Activated T-cell treated with anti-CD3 and anti-CD28 coated beads, Interleukin-2, amount 50 U/mL, for 24 hours (primary cell): ENCODE measurements around the gene ANKRD33B.

Experiments used
- DNase-seq: peaks from one replicate; pipeline ENCODE4 v3.0.0-alpha.2; 2020
- H3K27ac Mint-ChIP-seq: 2 replicates; pipeline ENCODE4 v1.8.0; 2020; ENCODE audit warnings: mild to moderate bottlenecking, mixed read lengths
- H3K27me3 Mint-ChIP-seq: 2 replicates; pipeline ENCODE4 v1.8.0; 2020; ENCODE audit warnings: mixed read lengths
- H3K36me3 Mint-ChIP-seq: 2 replicates; pipeline ENCODE4 v1.8.0; 2020; ENCODE audit warnings: low read depth, mixed read lengths
- H3K4me1 Mint-ChIP-seq: 2 replicates; pipeline ENCODE4 v1.8.0; 2020; ENCODE audit warnings: low read depth, mixed read lengths
- H3K4me3 Mint-ChIP-seq: 2 replicates; pipeline ENCODE4 v1.8.0; 2020; ENCODE audit warnings: mild to moderate bottlenecking, moderate library complexity, mixed read lengths
- H3K9me3 Mint-ChIP-seq: 2 replicates; pipeline ENCODE4 v1.8.0; 2020; ENCODE audit warnings: mixed read lengths

The ANKRD33B gene

DNA sequence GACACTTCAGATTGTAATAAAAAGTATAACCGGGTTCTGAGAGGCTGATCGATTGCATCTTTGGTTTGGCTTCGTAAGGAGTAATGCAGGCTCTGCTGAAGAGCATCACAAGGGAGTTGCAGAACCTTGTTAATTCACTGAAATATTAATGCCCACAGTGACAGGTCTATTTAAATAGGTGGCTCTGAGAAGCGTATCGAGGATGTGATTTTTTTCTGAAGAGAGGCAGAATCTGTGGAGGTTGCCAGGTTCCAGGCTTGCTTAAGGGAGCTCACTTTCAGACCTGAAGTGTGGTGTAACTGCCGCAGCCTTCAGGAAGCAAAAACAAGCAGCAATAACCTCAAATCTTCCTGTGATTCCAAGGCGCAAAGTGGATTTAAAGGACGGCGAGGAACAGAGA is 80.3 kb downstream of the ANKRD33B start:
- no peak for DNase-seq
- peaks cover 15% of the 10 kb centered on the region for H3K4me1 Mint-ChIP-seq
- no peak overlapping the region for H3K4me3 Mint-ChIP-seq
- no peaks in the 10 kb centered on the region for H3K36me3 Mint-ChIP-seq
- H3K27ac Mint-ChIP-seq, result no peak overlapping the region
- no peaks in the 10 kb centered on the region for H3K27me3 Mint-ChIP-seq
- H3K9me3 Mint-ChIP-seq, result no peaks in the 10 kb centered on the region

DNA sequence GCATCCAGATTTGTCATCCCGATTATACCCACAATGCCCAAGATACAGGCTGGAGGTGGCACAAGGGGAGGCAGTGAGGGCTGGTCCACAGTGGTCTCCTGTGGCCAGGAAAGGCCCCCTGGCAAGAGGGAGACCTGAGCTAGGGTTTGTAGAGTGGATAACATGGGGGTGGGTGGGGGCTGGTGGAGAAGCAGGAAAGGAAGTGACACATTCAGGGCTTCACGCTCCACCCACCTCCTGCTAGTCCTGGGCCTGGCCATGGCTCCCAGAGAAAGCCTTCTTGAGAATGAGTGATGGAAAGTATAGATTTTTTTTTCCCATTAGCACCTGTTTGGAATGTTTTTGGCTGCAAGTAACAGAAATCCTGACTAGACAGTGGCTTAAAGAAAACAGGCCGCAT is 81.3 kb downstream of the ANKRD33B start:
- Mint-ChIP-seq H3K36me3 (no peaks in the 10 kb centered on the region), H3K4me3 (no peak overlapping the region), H3K9me3 (no peaks in the 10 kb centered on the region), H3K27me3 (no peaks in the 10 kb centered on the region), H3K4me1 (peaks cover 15% of the 10 kb centered on the region), H3K27ac (no peak overlapping the region)
- peak; percentile 20 for DNase-seq

DNA sequence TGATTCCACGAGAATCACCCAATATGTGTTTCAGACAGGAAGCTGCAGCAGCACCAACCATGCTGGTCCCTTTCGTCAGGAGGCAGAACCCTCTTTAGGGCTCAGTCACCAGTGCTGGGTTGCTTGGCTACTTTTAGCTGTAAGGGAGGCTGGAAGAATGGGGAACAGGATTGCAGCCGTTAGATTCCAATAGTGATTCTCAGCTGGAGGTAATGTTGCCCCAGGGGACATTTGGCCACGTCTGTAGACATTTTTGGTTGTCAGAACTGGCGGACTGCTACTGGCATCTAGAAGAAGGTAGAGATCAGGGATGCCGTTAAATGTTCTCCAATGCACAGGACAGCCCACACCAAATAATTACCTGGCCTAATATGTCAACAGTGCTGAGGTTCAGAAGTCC is 81.8 kb downstream of the ANKRD33B start:
- H3K27me3 Mint-ChIP-seq, result no peaks in the 10 kb centered on the region
- H3K4me3 Mint-ChIP-seq, result no peak overlapping the region
- peaks cover 15% of the 10 kb centered on the region for H3K4me1 Mint-ChIP-seq
- DNase-seq, result no peak
- H3K27ac Mint-ChIP-seq, result peak overlapping the region; percentile 11
- H3K9me3 Mint-ChIP-seq, result no peaks in the 10 kb centered on the region
- H3K36me3 Mint-ChIP-seq, result no peaks in the 10 kb centered on the region

DNA sequence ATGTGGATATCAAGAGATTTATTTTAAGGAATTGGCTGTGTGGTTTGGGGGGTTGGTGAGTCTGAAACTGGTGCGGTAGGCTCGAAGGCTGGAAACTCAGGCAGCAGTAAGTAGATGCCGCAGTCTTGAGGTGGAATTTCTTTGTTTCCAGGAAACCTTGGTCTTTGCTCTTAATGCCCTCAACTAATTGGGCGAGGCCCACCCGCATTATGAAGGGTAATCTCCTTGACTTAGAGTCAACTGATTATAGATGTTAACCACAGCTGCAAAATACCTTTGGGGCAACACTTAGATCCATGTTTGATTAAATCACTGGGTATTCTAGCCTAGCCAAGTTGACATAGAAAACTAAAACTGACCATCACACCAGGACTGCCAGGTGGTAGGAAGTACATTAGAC is 83.8 kb downstream of the ANKRD33B start:
- no peak overlapping the region for H3K4me3 Mint-ChIP-seq
- H3K27me3 Mint-ChIP-seq, result no peaks in the 10 kb centered on the region
- peaks cover 15% of the 10 kb centered on the region for H3K4me1 Mint-ChIP-seq

DNA sequence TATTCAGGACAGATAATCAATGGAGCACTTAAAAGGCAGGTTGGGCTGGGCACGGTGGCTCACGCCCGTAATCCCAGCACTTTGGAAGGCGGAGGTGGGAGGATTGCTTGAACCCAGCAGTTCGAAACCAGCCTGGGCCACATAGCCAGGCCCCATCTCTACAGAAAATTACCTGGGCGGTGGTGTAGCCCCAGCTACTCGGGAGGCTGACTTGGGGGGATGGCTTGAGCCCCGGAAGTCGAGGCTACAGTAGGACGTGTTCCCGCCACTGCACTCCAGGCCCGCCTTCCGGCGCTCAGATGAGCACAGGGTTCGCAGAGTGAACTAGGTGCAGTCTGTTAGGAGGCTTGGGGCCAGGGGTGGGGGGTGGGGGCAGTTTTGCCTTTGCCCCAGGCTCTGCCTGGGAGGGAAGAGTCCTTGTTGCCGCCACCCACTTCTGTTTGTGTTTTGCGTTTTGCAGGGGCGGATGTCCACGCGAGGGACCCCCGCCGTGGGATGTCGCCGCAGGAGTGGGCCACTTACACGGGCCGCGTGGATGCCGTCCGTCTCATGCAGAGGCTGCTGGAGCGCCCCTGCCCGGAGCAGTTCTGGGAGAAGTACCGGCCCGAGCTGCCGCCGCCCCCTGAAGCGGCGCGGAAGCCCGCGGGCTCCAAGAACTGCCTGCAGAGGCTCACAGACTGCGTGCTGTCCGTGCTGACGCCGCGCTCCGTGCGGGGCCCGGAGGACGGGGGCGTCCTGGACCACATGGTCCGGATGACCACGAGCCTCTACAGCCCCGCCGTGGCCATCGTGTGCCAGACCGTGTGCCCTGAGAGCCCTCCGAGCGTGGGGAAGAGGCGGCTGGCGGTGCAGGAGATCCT is 85.2 kb downstream of the ANKRD33B start:
- Mint-ChIP-seq H3K4me3 (no peak overlapping the region), H3K9me3 (no peaks in the 10 kb centered on the region), H3K27me3 (no peaks in the 10 kb centered on the region), H3K4me1 (peaks cover 15% of the 10 kb centered on the region), H3K27ac (no peak overlapping the region), H3K36me3 (no peaks in the 10 kb centered on the region)
- DNase-seq, result peak; percentile 14

More for the DNA sequence above, 83.8 kb downstream of the ANKRD33B start:
- no peak for DNase-seq
- Mint-ChIP-seq H3K36me3 (no peaks in the 10 kb centered on the region), H3K27ac (no peak overlapping the region), H3K9me3 (no peaks in the 10 kb centered on the region)

DNA sequence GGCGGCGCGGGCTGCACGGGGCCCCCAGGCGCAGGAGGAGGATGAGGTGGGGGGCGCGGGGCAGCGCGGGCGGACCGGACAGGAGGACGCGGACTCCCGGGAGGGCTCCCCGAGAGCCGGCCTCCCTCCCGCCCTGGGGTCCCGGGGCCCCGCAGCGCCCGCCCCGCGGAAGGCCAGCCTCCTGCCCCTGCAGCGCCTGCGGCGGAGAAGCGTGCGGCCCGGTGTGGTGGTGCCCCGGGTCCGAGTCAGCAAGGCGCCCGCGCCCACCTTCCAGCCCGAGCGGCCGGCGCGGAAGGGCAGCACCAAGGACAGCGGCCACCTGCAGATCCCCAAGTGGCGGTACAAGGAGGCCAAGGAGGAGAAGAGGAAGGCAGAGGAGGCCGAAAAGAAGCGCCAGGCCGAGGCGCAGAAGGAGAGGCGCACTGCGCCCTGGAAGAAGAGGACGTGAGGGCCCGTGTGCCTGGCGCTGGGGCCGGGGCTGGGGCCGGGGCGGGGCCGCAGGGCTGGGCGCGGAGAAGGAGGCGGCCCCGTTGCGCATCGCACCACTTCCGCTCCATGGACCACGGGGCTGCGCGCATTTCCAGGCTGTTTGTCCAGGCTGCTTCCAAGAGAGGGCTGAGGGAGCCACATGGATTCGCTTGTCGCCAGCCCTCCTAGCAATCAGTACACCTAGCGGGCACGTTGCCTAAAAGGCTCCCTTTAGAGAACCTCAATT is 86.0 kb downstream of the ANKRD33B start:
- Mint-ChIP-seq H3K27ac (no peak overlapping the region), H3K4me1 (peaks cover 7% of the 10 kb centered on the region), H3K4me3 (no peak overlapping the region)

DNA sequence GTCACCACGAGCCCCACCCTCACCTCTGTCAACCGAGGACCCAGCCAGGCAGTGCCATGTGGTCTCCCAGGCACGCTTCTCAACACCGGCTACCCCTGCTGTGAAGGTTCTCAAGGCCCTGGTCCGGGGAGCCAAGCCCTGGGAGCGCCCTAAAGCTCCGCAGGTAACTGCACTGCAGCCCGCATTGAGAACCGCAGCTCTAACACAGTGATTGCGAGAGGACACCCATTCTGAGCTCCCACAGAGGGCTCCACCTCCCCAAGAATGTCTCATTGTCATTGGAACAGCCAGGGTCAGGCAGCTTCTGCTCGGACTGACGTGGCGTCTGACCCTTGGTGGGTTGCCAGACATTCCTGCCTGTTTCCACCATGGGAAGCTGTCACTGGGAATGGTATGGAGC is 88.3 kb downstream of the ANKRD33B start:
- DNase-seq, result no peak
- H3K4me1 Mint-ChIP-seq, result no peaks in the 10 kb centered on the region
- no peak overlapping the region for H3K27ac Mint-ChIP-seq
- no peak overlapping the region for H3K4me3 Mint-ChIP-seq
- no peaks in the 10 kb centered on the region for H3K9me3 Mint-ChIP-seq
- no peaks in the 10 kb centered on the region for H3K27me3 Mint-ChIP-seq
- no peaks in the 10 kb centered on the region for H3K36me3 Mint-ChIP-seq

More for the DNA sequence above, 86.0 kb downstream of the ANKRD33B start:
- Mint-ChIP-seq H3K36me3 (no peaks in the 10 kb centered on the region), H3K27me3 (no peaks in the 10 kb centered on the region), H3K9me3 (no peaks in the 10 kb centered on the region)
- peak; percentile 15 for DNase-seq

DNA sequence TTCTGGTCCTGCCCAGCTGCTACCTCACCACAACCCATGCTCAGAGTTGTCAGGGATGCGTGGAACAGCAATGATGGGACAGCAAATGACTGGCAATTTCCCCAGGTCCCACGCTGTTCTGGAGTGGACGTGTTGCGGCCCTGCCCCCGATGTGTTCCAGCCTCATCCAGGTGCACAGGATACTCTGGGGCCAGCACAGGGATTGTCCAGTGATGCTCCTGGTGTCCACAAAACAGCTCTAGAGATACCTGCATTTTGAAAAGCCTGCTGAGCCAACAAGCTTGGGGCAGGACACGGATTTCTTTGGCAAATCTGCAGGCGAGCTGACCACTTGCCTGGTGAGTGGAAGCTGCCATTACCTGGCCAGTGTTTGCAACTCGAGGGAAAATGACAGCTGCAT is 88.7 kb downstream of the ANKRD33B start:
- no peak overlapping the region for H3K4me3 Mint-ChIP-seq

DNA sequence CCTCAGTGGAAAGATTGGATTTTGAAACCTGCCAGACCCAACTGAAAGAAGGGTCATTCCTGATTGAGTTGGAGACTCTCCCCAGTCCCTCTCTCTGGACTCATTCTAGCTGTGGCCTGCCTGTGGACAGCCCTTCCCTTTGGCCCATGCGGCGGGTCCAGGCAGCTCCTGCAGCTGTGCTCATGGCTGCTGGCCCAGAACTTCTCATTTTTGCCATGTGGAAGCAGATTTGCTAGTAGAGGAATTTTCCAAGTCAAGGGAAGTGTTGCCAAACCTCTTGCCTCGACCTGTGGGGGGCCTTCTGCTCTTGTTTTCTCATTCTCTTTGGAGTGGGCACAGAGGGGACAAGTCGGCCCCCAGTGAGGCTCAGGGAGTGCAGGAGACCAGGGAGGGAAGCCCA is 89.2 kb downstream of the ANKRD33B start:
- no peaks in the 10 kb centered on the region for H3K36me3 Mint-ChIP-seq
- no peak overlapping the region for H3K4me3 Mint-ChIP-seq
- H3K27me3 Mint-ChIP-seq, result no peaks in the 10 kb centered on the region
- no peaks in the 10 kb centered on the region for H3K9me3 Mint-ChIP-seq
- peak; percentile 7 for DNase-seq
- no peak overlapping the region for H3K27ac Mint-ChIP-seq
- no peaks in the 10 kb centered on the region for H3K4me1 Mint-ChIP-seq

More for the DNA sequence above, 88.7 kb downstream of the ANKRD33B start:
- DNase-seq, result peak; percentile 16
- no peaks in the 10 kb centered on the region for H3K27me3 Mint-ChIP-seq
- no peaks in the 10 kb centered on the region for H3K36me3 Mint-ChIP-seq
- H3K9me3 Mint-ChIP-seq, result no peaks in the 10 kb centered on the region
- no peaks in the 10 kb centered on the region for H3K4me1 Mint-ChIP-seq
- no peak overlapping the region for H3K27ac Mint-ChIP-seq

DNA sequence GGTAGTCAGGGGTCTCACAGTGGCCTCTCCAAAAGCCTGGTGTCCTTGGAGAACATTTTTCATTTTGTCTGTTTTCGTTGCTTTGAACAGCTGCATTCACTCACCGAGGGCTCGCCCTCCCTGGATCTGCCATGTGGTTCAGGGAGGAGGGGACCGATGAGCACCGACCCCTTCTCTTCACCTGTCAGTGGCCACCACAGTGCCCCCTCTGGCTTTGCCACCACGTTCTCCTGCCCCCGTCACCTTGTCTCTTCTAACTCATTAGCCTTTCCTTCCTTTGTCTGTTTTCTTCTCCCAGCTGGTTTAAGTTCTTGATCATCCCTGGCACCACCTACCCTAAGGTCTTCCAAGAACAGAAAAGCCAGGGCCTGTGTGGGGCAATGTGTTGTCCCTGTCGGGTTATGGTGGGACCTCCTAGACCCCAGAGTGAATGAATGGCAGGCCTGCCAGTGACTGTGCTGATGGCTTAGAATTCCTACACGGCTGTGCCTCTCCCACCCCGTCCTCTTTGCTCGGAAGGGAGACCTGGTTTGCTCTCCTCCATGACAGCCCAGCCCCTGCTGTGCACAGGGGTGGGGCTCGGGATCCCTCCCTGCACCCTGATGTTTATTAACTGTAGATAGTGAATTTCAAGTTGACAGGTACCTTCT is 90.0 kb downstream of the ANKRD33B start:
- H3K27ac Mint-ChIP-seq, result no peak overlapping the region
- no peak for DNase-seq
- no peaks in the 10 kb centered on the region for H3K9me3 Mint-ChIP-seq
- no peaks in the 10 kb centered on the region for H3K36me3 Mint-ChIP-seq
- H3K4me1 Mint-ChIP-seq, result no peaks in the 10 kb centered on the region
- H3K27me3 Mint-ChIP-seq, result no peaks in the 10 kb centered on the region
- no peak overlapping the region for H3K4me3 Mint-ChIP-seq

DNA sequence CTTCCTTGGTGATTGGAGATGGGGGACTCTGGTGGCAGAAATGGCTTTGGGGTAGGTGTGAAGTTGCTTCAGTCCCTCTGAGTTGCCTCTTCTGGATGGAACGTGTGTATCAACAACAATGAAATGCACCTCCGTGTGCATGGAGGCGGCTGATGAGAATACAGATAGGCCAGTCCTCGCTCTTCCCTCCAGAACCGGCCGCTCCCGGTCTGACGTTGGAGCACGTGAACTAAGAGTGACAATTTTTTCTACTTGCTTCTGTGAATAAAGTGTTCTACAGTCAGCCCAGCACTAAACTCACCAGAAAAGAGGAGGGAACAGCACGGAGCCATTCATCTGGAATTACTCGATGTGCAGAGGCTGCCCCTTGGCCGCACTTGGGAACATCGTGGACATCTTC is 90.7 kb downstream of the ANKRD33B start:
- Mint-ChIP-seq H3K36me3 (no peaks in the 10 kb centered on the region), H3K9me3 (no peaks in the 10 kb centered on the region), H3K4me3 (no peak overlapping the region), H3K27ac (no peak overlapping the region), H3K4me1 (no peaks in the 10 kb centered on the region), H3K27me3 (no peaks in the 10 kb centered on the region)
- peak; percentile 11 for DNase-seq

DNA sequence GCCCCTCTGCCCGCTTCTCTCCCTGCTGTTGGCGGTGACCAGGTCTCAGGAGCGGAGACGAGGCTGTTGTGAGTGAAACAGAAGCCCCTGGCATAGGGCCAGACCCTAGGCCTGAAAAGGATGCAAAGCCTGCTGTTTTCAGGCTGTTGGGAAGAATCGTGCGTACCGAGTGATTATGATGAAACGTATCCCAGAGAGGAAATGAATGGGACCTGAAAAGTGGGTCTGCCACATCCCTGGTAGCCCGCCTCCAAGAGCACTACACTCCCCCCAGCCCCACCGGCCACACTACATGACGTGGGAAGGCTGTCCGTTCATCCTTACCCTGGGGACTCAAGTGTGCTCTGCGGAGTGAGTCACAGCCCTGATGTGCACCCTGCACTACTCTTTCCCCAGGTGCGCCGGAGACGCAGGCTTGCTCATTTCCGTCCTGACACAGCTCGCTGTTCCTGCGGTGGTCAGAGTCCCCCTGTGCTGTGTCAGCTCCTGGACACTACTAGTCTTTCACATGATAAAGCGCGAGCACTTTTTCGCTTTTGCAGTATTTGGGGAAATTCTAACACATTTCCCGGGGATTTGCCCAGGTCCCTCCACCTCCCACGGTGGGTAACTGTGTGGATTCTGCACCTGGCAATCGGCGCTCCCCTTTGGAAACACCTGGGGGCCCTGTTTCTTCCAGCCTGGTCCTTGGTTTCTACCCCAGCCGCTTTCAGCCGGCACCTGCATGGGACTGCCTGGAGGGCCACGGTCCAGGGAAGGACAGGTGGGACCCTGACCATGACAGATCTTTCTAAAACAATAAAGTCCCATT is 91.5 kb downstream of the ANKRD33B start:
- Mint-ChIP-seq H3K4me1 (no peaks in the 10 kb centered on the region), H3K9me3 (no peaks in the 10 kb centered on the region), H3K4me3 (no peak overlapping the region), H3K27ac (no peak overlapping the region), H3K36me3 (no peaks in the 10 kb centered on the region), H3K27me3 (no peaks in the 10 kb centered on the region)
- peak; percentile 15 for DNase-seq

DNA sequence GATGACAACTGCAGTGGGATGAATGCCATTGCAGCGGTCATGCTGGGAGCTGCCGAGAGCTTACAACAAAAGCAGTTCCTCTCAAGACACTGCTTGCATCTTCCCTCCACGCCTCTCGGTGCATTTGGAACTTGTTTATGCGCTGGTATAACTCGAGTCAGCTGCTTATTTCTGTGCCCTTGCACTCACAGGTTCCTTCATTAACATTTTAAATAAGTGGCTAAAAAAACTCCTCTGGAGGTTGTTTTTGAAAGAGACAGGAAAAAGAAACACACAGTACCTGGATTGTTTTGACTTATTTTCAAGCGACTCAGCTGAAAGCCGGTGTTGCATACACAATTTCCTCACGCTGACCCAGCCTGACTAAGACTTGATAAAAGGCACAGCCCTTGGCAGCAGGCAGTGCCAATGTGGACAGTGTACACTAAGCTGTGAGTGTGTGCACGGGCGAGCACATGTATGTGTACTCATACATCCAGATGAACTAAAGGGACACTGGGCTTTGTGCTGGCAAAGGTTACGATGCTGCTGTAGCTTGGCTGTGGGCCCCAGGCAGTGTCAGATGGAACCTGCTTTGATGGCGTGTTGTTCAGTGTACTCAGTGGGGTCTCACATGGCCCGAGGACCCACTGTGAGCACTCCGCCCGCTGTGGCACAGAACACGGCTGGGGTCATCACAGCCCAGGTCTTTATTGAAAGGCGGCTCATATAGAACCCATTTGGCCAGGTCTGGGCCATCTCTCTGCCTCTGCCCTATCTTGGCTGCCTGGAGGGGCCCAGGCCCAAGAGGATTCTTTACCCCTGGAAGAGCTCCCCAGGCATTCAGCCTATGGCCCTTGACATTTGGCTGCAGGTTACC is 92.3 kb downstream of the ANKRD33B start:
- H3K4me1 Mint-ChIP-seq, result no peaks in the 10 kb centered on the region
- DNase-seq, result peak; percentile 25
- no peak overlapping the region for H3K4me3 Mint-ChIP-seq
- H3K27ac Mint-ChIP-seq, result no peak overlapping the region
- H3K36me3 Mint-ChIP-seq, result no peaks in the 10 kb centered on the region
- no peaks in the 10 kb centered on the region for H3K9me3 Mint-ChIP-seq
- no peaks in the 10 kb centered on the region for H3K27me3 Mint-ChIP-seq
